Endodermal cell (in vitro differentiated cells): ENCODE measurements around the gene AP5M1. TPM values are rescaled to one million over a fixed set of nuclear protein-coding genes. Genes with fewer than 3 reads are reported as not detected.
A peak's percentile ranks its signal among the peaks of the same experiment; 100 is the strongest.

Source experiments
- DNase-seq: peaks from one replicate; pipeline ENCODE4 v3.0.0-alpha.2; 2017
- H3K27ac ChIP-seq: 2 replicates; pipeline ENCODE4 v1.5.1; 2013; ENCODE audit warnings: mild to moderate bottlenecking, low read depth, low read length, moderate library complexity
- H3K27me3 ChIP-seq: 2 replicates; pipeline ENCODE4 v1.6.1; 2013; ENCODE audit warnings: mild to moderate bottlenecking, low read length, moderate library complexity; ENCODE audit not compliant: insufficient read depth, control insufficient read depth, poor library complexity, severe bottlenecking
- H3K36me3 ChIP-seq: 2 replicates; pipeline ENCODE4 v1.7.0; 2013; ENCODE audit warnings: mild to moderate bottlenecking, low read length, moderate library complexity; ENCODE audit not compliant: control insufficient read depth, insufficient read depth
- H3K4me1 ChIP-seq: one replicate; pipeline ENCODE4 v1.7.0; 2013; ENCODE audit warnings: low read length; ENCODE audit not compliant: control insufficient read depth, insufficient read depth
- H3K4me3 ChIP-seq: 2 replicates; pipeline ENCODE4 v1.5.1; 2013; ENCODE audit warnings: mild to moderate bottlenecking, low read length, moderate library complexity
- H3K9ac ChIP-seq: 2 replicates; pipeline ENCODE4 v1.6.1; 2013; ENCODE audit warnings: mild to moderate bottlenecking, low read length, moderate library complexity; ENCODE audit not compliant: poor library complexity, severe bottlenecking; ENCODE audit errors: extremely low read depth
- H3K9me3 ChIP-seq: 2 replicates; pipeline ENCODE4 v1.6.1; 2013; ENCODE audit warnings: mild to moderate bottlenecking, low read length, moderate library complexity; ENCODE audit not compliant: control insufficient read depth
- H3K27ac Mint-ChIP-seq: 2 replicates; pipeline ENCODE4 v1.8.0; 2020; ENCODE audit warnings: mixed read lengths
- H3K27me3 Mint-ChIP-seq: 2 replicates; pipeline ENCODE4 v1.8.0; 2021; ENCODE audit warnings: mild to moderate bottlenecking, mixed read lengths; ENCODE audit not compliant: insufficient read depth
- H3K36me3 Mint-ChIP-seq: 2 replicates; pipeline ENCODE4 v1.8.0; 2020; ENCODE audit warnings: low read depth, mixed read lengths
- H3K4me1 Mint-ChIP-seq: 2 replicates; pipeline ENCODE4 v1.8.0; 2020; ENCODE audit warnings: mixed read lengths
- H3K4me3 Mint-ChIP-seq: 2 replicates; pipeline ENCODE4 v1.8.0; 2020; ENCODE audit warnings: mild to moderate bottlenecking, moderate library complexity, mixed read lengths
- H3K9me3 Mint-ChIP-seq: 2 replicates; pipeline ENCODE4 v1.8.0; 2020; ENCODE audit warnings: mild to moderate bottlenecking, mixed read lengths
- CTCF ChIP-seq: fragments of 200-600 bp; sonication (generic); conservative IDR thresholded peaks from 2 replicates; pipeline ENCODE4 v1.5.0; 2021; ENCODE audit warnings: antibody characterized with exemption, mild to moderate bottlenecking
- WGBS, 2 experiments: methylation state at CpG; one replicate each; pipeline versions ENCODE4 v1.1.5 to v1.1.7; 2013; ENCODE audit warnings: missing lambda C conversion rate in 2 of 2, mixed read lengths in 1 of 2; ENCODE audit not compliant: insufficient coverage in 1 of 2, insufficient read length in 1 of 2; 5-methylcytosine and 5-hydroxymethylcytosine counted together
- total RNA-seq, 2 donors: library from RNA; stranded (reverse); fragmentation: NEBNext Ultra II Directional in 1 of 2; extraction: Animal tissue kit (Norgen Biotek cat#: 25700) in 1 of 2; gene quantifications; 2 replicates in 1 of 2; 3 replicates in 1 of 2; pipeline ENCODE4 v1.2.1, GENCODE V29; 2021

Gene AP5M1
- total RNA-seq, 2 donors from 2014 or later: 53.9 to 58.4 TPM

GRCh38 chr14:57266065-57266464 is 2.7 kb upstream of the AP5M1 start:
- no peaks in the 10 kb centered on the region for H3K27me3 Mint-ChIP-seq
- no peaks in the 10 kb centered on the region for H3K9me3 ChIP-seq
- H3K4me1 ChIP-seq: peaks cover 3% of the 10 kb centered on the region
- H3K4me3 ChIP-seq: peak overlapping the region; percentile 65
- WGBS, 2 experiments: 71 to 96% methylated on average over 1 to 2 of the region's 2 CpGs
- no peak overlapping the region for H3K27ac Mint-ChIP-seq
- peaks cover 35% of the 10 kb centered on the region for H3K4me1 Mint-ChIP-seq
- TF ChIP-seq CTCF: no peak
- H3K36me3 Mint-ChIP-seq: no peaks in the 10 kb centered on the region
- no peak overlapping the region for H3K9ac ChIP-seq
- H3K9me3 Mint-ChIP-seq: peaks cover 4% of the 10 kb centered on the region
- H3K27ac ChIP-seq: no peak overlapping the region
- no peak for DNase-seq
- no peak overlapping the region for H3K4me3 Mint-ChIP-seq
- H3K36me3 ChIP-seq: peaks cover 4% of the 10 kb centered on the region
- H3K27me3 ChIP-seq: no peaks in the 10 kb centered on the region

GRCh38 chr14:57273236-57273635 is 4.5 kb downstream of the AP5M1 start:
- Histone ChIP-seq H3K4me3 (no peak overlapping the region), H3K27ac (no peak overlapping the region), H3K27me3 (no peaks in the 10 kb centered on the region), H3K9me3 (no peaks in the 10 kb centered on the region), H3K4me1 (no peaks in the 10 kb centered on the region), H3K9ac (no peak overlapping the region), H3K36me3 (peaks cover 47% of the 10 kb centered on the region)
- Mint-ChIP-seq H3K36me3 (peaks cover 28% of the 10 kb centered on the region), H3K4me3 (no peak overlapping the region), H3K9me3 (peaks cover 4% of the 10 kb centered on the region), H3K4me1 (peaks cover 20% of the 10 kb centered on the region), H3K27ac (no peak overlapping the region), H3K27me3 (no peaks in the 10 kb centered on the region)
- no peak for TF ChIP-seq CTCF
- no peak for DNase-seq
- 93 to 100% methylated on average over 1 of the region's 1 CpG for WGBS, 2 experiments

GRCh38 chr14:57274551-57274950 is 5.8 kb downstream of the AP5M1 start:
- H3K36me3 ChIP-seq: peaks cover 47% of the 10 kb centered on the region
- DNase-seq: no peak
- H3K36me3 Mint-ChIP-seq: peaks cover 28% of the 10 kb centered on the region
- no peaks in the 10 kb centered on the region for H3K27me3 Mint-ChIP-seq
- WGBS, 2 experiments: 90% methylated on average over 2 of the region's 2 CpGs; no CpG with 5 or more reads in 1 of the 2 experiments
- H3K9ac ChIP-seq: no peak overlapping the region
- H3K9me3 Mint-ChIP-seq: peaks cover 3% of the 10 kb centered on the region
- no peak overlapping the region for H3K27ac Mint-ChIP-seq
- H3K4me3 Mint-ChIP-seq: no peak overlapping the region
- TF ChIP-seq CTCF: no peak
- no peaks in the 10 kb centered on the region for H3K9me3 ChIP-seq
- H3K27me3 ChIP-seq: no peaks in the 10 kb centered on the region
- no peak overlapping the region for H3K4me3 ChIP-seq
- H3K4me1 Mint-ChIP-seq: peaks cover 24% of the 10 kb centered on the region
- H3K27ac ChIP-seq: no peak overlapping the region
- H3K4me1 ChIP-seq: no peaks in the 10 kb centered on the region
